GM06990 (cell line): ENCODE data around the gene ANKRD11.

Source experiments
- DNase-seq: peaks from one replicate; pipeline ENCODE4 v3.0.0-alpha.2; 2011; ENCODE audit not compliant: insufficient read length; ENCODE audit errors: extremely low read depth
- H3K27me3 ChIP-seq: replicated peaks from 2 replicates; pipeline ENCODE4 v1.6.0; 2011; ENCODE audit warnings: low read length; ENCODE audit not compliant: control insufficient read depth, insufficient read depth
- H3K36me3 ChIP-seq: 2 replicates; pipeline ENCODE4 v1.5.1; 2011; ENCODE audit warnings: low read length; ENCODE audit not compliant: control insufficient read depth, insufficient read depth
- H3K4me3 ChIP-seq: replicated peaks from 2 replicates; pipeline ENCODE4 v1.5.1; 2011; ENCODE audit warnings: low read depth, mild to moderate bottlenecking, control low read depth, low read length
- TF ChIP-seq, protein P1 (sequence below): IDR thresholded peaks from 2 replicates; pipeline ENCODE4 v1.5.1; 2011; ENCODE audit warnings: low read length, control low read depth, mild to moderate bottlenecking, inconsistent platforms; ENCODE audit not compliant: insufficient read depth, poor library complexity, severe bottlenecking

Gene ANKRD11

DNA sequence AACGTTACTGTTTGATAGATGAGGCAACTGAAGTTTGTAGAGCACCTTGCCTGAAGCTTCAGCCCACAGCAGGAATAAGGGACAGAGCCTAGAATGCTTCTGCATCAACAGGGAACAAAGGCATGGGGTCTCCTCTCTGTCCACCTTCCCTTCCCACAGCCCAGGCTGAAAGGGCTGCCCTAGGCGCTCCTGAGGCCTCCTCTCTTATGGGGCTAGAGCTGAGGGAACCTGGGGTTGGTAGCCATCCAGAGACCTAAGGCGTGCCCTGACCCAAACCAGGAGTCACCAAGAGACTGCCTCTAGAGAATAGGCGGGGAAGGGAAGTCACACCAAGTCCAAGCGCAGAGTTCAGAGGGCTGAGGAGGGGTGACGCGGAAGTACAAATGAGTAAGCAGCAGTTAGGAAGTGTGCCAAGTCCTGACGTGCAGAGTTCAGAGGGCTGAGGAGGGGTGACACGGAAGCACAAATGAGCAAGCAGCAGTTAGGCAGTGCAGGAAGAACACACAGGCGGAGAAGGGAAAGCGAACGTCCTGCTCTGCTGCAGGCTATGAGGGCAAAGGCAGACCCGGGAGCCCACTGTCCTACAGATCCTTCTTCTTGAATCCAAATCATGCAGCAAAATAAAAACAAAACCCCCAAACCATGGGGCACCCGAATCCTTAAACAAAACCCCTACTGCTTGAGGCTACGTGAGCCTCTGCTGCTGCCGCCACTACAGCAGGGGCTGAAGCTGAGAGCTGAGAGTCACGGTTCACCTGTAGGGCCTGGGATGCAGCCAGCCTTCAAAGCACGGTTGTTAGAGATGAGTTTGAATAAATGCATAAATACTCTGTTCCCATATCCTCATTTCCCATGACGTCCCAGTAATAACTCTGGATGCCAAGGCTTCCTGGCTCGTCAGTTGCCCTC lies 15.1 kb upstream of the ANKRD11 start:
- Histone ChIP-seq H3K27me3 (no peaks in the 10 kb centered on the region), H3K36me3 (peaks cover under 1% of the 10 kb centered on the region; the same call in 1 of the 2 replicates), H3K4me3 (peak overlapping the region; percentile 9)
- TF ChIP-seq, protein P1, sequence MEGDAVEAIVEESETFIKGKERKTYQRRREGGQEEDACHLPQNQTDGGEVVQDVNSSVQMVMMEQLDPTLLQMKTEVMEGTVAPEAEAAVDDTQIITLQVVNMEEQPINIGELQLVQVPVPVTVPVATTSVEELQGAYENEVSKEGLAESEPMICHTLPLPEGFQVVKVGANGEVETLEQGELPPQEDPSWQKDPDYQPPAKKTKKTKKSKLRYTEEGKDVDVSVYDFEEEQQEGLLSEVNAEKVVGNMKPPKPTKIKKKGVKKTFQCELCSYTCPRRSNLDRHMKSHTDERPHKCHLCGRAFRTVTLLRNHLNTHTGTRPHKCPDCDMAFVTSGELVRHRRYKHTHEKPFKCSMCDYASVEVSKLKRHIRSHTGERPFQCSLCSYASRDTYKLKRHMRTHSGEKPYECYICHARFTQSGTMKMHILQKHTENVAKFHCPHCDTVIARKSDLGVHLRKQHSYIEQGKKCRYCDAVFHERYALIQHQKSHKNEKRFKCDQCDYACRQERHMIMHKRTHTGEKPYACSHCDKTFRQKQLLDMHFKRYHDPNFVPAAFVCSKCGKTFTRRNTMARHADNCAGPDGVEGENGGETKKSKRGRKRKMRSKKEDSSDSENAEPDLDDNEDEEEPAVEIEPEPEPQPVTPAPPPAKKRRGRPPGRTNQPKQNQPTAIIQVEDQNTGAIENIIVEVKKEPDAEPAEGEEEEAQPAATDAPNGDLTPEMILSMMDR, result no peak
- DNase-seq, result peak; percentile 77

DNA sequence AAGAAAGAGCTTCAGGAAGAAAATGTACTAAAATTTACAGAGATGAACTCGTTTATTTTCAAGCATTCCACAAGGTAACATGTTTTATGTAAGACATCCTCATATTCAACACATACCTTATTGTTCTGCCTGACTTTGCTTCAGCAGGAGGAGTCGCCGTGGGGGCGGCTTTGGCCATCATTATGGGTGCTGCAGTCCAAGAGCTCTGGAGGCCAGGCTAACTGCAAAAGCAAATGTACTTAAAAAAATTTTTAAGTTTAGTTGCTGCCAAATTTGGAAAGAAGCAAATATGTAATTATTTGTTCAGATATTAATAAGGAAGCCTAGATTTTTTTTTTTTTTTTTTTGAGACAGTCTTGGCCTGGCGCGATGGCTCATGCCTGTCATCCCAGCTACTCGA lies 13.7 kb upstream of the ANKRD11 start:
- TF ChIP-seq, protein P1, result no peak
- no peak for DNase-seq
- Histone ChIP-seq H3K36me3 (no peaks in the 10 kb centered on the region), H3K27me3 (no peaks in the 10 kb centered on the region), H3K4me3 (no peak overlapping the region)

DNA sequence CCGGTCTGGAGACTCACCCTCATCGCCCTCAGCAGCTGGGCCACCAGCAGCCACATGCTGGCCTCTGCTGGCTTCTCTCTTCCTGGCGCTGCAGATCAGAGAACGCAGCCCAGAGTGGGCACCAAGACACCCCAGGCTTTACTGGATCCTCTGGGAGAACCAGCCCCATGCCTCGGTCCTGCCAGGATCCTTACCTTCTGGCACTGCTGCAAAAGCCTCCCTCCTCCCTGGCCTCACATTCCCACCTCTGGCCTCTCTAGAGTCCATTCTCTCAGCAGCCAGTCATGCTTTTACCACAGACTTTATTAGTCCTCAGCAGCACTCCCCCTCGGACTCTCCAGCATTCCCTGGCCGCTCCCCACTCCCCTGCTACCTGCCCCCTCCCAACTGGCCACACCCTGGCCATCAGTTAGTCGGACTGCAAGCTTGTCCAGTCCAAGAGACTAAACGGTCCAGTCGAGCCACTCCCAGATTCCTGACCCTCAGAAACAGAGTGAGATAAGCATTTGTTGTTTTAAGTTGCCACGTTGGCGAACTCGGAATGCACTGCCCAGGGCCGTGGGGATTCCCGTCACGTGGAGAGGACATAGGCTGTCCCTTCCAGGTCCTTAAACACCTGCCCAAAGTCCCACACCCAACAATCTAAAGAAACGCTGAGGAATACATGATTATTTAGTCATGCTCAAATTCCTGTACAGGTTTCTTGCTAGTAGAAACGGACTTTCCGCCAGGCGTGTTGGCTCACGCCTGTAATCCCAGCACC lies 11.9 kb upstream of the ANKRD11 start:
- TF ChIP-seq, protein P1, result no peak
- Histone ChIP-seq H3K27me3 (no peaks in the 10 kb centered on the region), H3K4me3 (no peak overlapping the region), H3K36me3 (no peaks in the 10 kb centered on the region)
- DNase-seq, result no peak

DNA sequence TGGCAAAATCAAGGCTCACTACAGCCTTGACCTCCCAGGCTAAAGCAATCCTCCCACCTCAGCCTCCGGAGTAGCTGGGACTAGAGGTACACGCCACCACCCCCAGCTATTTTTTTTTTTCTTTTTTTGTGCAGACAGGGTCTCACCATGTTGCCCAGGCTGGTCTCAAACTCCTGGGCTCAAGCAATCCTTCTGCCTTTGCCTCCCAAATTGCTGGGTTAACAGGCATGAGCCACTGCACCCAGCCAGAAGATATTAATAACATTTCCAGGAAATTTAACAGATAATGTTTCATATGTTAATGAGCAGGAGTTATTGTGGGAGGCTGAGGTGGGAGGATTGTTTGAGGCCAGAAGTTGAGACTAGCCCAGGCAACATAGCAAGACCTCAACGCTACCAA lies 9.4 kb upstream of the ANKRD11 start:
- H3K27me3 ChIP-seq, result no peaks in the 10 kb centered on the region
- no peaks in the 10 kb centered on the region; the same call in 1 of the 2 replicates for H3K36me3 ChIP-seq
- H3K4me3 ChIP-seq, result no peak overlapping the region
- DNase-seq, result no peak
- TF ChIP-seq, protein P1, result no peak

DNA sequence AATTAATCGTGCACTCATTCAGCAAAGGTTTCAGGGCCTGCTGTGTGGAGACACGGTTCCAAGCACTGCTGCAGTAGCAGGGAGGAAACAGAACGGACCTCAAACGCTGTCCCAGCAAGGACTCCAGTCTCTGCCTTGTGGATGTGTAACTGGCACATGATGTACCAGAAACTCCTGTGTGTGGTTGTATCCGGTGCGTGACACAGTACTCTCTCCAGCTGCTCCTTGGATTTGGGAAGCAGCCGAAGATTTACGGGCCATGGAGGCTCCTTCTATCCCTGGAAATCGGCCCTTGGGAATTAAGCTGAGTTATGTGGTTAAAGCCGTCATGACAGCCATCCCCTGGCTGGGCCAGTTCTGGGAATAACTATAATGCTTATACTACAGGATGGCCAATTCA lies 8.5 kb upstream of the ANKRD11 start:
- TF ChIP-seq, protein P1, result no peak
- Histone ChIP-seq H3K27me3 (no peaks in the 10 kb centered on the region), H3K36me3 (no peaks in the 10 kb centered on the region; the same call in 1 of the 2 replicates), H3K4me3 (no peak overlapping the region)
- DNase-seq, result no peak
